ENCODE data around the gene GSTM4. TPM values are rescaled to one million over a fixed set of nuclear protein-coding genes. Genes with fewer than 3 reads are reported as not detected.

Gene GSTM4
- 1.5 and 2.3 TPM in 2 replicates for total RNA-seq

DNA sequence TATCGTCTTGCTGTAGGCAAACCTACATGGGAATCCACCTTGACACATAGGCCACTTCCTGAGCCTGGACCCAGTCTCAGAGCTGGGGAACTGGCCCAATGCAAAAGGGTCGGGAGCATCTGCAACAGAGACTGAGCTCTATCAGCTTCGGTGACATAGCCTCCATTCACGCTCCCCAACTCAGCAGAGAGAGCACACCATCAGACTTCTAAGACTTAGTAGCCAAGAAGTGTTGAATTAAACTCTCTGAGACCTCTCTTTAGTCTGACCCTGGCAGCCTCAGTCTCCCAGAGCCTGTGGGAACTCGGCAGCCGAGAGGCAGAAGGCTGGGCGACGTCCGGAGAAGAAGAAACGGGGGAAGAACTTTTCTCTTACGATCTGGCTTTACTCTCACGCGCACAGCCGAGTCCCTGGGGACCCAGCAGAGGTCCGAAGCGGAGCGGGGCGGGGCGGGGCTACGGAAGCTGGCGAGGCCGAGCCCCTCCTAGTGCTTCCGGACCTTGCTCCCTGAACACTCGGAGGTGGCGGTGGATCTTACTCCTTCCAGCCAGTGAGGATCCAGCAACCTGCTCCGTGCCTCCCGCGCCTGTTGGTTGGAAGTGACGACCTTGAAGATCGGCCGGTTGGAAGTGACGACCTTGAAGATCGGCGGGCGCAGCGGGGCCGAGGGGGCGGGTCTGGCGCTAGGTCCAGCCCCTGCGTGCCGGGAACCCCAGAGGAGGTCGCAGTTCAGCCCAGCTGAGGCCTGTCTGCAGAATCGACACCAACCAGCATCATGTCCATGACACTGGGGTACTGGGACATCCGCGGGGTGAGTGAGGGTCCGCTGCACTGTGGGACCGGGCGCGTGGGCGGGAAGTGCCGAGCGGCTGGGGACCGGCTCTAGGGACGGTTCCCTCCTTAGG, at the start of gene GSTM4:
GSTM4 (plus strand) TSS at position 485 of the 905 bp plus-strand sequence; CDS start at position 776, 291 bp downstream.

GRCh38 chr1:109619576-109620400, 36.1 kb upstream of the GSTM4 start, which contains the start of the genes AMPD2 and GNAT2:
Gene AMPD2, plus strand, starts transcription at chr1:109619837. Its CDS starts 1,339 bp downstream, at chr1:109621176.
Gene GNAT2, minus strand, starts transcription at chr1:109619616. Its CDS starts 6,746 bp downstream, at chr1:109612870.

DNA sequence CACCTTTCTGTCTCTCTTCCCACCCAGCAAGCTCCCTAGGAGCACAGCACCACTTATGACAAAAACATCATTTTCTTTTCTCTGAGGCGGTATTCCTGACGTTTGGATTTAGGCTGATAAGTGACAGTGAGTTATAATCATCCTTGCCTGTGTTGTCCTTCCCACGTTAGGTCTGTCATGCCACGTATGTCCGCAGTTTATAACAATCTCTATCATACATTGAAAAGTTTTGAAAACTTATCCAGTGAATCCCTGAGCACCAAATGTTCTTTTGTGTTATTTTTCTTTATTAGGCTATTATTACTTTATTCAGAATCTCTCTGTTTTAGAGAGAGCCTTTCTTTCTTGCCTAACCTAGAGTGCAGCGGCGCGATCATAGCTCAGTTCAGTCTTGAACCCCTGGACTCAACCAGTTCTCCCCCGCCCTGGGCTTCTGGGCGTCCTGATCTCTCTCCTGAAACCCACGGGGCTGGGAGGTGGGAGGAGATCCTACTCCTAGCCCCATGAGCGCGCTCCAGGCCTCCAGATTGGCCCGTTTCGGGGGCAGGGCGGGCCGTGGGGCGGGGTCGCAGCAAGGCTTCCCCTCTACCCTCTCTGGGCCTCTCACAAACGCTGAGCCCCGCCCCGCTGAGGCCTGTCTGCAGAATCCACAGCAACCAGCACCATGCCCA, 11.7 kb downstream of the GSTM4 start, which contains the start of gene GSTM2:
GSTM2 (plus strand) TSS at position 606 of the 671 bp plus-strand sequence; CDS start at position 665, 59 bp downstream.

GRCh38 chr1:109687641-109688499, 32.0 kb downstream of the GSTM4 start, which contains the start of gene GSTM1:
Gene GSTM1, plus strand, starts transcription at chr1:109687817. Its CDS starts 57 bp downstream, at chr1:109687874.

Other genes starting within 250 kb of the GSTM4 start
- 79.8 and 93.9 TPM in 2 replicates for gene PSMA5, start 229.7 kb upstream of the GSTM4 start, total RNA-seq
- not detected in 2 replicates for gene SYPL2, start 189.6 kb upstream of the GSTM4 start, total RNA-seq
- gene ATXN7L2, start 172.2 kb upstream of the GSTM4 start, total RNA-seq = 1.9 and 2.1 TPM in 2 replicates
- 3.3 and 4.5 TPM in 2 replicates for gene CYB561D1, start 162.0 kb upstream of the GSTM4 start, total RNA-seq
- 0.65 and 0.76 TPM in 2 replicates for gene AMIGO1, start 146.4 kb upstream of the GSTM4 start, total RNA-seq
- not detected in 2 replicates for gene GPR61, start 116.2 kb upstream of the GSTM4 start, total RNA-seq
- gene GNAI3, start 107.5 kb upstream of the GSTM4 start, total RNA-seq = 19.2 and 21.9 TPM in 2 replicates
- 0.32 TPM in 1 of 2 replicates, not detected in the other for gene GNAT2, start 36.5 kb upstream of the GSTM4 start, total RNA-seq
- 41.3 and 51.7 TPM in 2 replicates for gene AMPD2, start 36.3 kb upstream of the GSTM4 start, total RNA-seq
- gene GSTM2, start 12.0 kb downstream of the GSTM4 start, total RNA-seq = 0.32 and 4.3 TPM in 2 replicates
- 0.32 and 2.6 TPM in 2 replicates for gene GSTM1, start 31.7 kb downstream of the GSTM4 start, total RNA-seq
- gene GSTM5, start 56.2 kb downstream of the GSTM4 start, total RNA-seq = 0.65 and 0.76 TPM in 2 replicates
- gene GSTM3, start 84.9 kb downstream of the GSTM4 start, total RNA-seq = 24.6 and 38.7 TPM in 2 replicates
- gene EPS8L3, start 107.8 kb downstream of the GSTM4 start, total RNA-seq = not detected in 2 replicates

Measured in epithelial cell of umbilical artery (primary cell).